Activated CD4-positive, CD25-positive, alpha-beta regulatory T cell (primary cell): ENCODE measurements around the gene TOPAZ1.

ENCODE experiments used
- DNase-seq, 4 experiments: peaks; one replicate each; lab custom pipeline; 2025; lab: John Stamatoyannopoulos, UW

Gene TOPAZ1

DNA sequence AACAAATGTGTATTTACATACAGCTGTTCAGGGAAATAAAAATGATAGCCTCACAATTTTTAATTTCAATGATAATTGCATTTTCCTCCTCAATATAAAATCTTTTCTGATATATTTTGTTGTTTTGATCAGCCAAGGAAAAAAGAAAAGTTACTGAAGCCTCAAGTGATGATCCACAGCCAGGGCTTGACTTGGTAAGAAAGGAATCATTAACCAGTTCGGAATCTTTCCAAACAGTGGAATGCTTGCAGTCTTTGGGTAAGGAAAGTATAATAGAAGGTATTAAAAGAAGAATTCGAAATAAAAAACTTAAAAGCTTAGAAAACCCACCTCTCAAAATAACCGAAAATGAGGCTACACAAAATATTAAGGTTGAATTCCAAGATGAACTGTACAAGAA lies 1.0 kb downstream of the TOPAZ1 start:
- no peak for DNase-seq

- no peak for DNase-seq
These were observed 6.5 kb downstream of the TOPAZ1 start for GRCh38 chr3:44248152-44248551.

GRCh38 chr3:44252332-44252959 lies 10.8 kb downstream of the TOPAZ1 start:
- no peak for DNase-seq

GRCh38 chr3:44259404-44259803 lies 17.7 kb downstream of the TOPAZ1 start:
- DNase-seq = no peak

- DNase-seq = no peak
These were observed 22.5 kb downstream of the TOPAZ1 start for GRCh38 chr3:44264146-44264545.

DNA sequence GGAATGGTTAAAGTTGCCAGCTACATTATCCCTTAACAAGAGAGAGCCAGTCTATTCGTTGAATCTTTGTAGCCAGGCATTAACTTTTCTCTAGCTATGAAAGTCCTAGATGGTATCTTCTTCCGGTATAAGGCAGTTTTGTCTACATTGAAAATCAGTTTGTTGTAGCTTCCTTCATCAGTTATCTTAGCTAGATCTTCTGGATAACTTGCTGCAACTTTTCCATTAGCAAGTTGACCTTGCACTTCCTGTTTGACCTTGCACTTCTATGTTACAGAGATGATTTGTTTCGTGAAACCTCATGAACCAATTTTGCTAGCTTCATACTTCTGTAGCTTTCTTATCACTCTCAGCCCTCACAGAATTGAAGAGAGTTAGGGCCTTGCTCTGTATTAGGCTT lies 24.1 kb downstream of the TOPAZ1 start:
- no peak for DNase-seq

- DNase-seq = no peak
These were observed 30.5 kb downstream of the TOPAZ1 start for GRCh38 chr3:44272191-44272590.

DNA sequence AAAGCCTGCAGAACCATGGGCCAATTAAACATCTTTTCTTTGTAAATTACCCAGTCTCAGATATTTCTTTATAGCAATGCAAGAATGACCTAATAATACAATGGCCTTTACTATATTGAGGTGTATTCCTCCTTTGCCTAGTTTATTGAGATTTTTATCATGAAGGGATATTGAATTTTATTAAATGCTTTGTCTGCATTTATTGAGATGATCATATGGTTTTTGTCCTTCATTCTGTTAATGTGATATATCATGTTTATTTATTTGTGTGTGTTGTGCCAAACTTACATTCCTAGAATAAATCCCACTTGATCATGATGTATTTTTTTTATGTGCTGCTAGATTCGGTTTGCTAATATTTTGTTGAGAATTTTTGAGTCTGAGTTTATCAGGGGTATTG lies 36.2 kb downstream of the TOPAZ1 start:
- DNase-seq = no peak

GRCh38 chr3:44280077-44280476 lies 38.4 kb downstream of the TOPAZ1 start:
- DNase-seq = no peak

DNA sequence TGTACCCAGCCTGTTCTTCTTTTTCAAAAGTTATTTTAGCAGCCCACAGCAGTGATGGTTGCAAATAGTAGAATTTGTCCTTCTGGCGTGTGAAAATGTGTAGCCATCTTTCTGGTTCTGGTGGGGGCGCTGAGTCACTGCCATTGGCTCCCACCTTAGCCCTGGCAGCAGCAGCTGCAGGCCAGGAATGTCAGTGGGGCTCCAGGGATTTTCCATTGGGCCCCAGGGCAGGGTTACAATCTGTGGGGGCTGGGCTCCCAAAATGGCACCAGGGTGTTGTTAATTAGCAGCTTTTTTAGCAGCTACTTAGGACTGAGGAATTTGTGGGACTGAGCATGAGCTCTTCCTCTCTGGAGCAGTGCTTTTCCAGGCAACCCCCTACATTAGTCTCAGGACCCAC lies 38.9 kb downstream of the TOPAZ1 start:
- no peak for DNase-seq

DNA sequence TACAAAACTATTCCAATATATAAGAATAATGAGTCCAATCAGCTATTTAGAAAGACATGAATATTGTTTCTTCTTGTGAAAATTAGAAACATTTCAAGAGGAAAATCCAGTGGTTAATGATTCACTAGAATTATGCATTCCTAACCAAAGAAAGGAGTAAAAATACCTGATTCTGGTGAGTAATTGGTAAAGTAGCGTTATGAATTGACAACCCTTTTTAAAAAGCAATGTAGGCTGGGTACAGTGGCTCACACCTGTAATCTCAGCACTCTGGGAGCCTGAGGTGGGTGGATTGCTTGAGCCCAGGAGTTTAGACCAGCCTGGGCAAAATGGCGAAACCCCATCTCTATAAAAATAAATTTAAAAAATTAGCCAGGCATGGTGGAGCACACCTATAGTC lies 43.3 kb downstream of the TOPAZ1 start:
- no peak for DNase-seq

DNA sequence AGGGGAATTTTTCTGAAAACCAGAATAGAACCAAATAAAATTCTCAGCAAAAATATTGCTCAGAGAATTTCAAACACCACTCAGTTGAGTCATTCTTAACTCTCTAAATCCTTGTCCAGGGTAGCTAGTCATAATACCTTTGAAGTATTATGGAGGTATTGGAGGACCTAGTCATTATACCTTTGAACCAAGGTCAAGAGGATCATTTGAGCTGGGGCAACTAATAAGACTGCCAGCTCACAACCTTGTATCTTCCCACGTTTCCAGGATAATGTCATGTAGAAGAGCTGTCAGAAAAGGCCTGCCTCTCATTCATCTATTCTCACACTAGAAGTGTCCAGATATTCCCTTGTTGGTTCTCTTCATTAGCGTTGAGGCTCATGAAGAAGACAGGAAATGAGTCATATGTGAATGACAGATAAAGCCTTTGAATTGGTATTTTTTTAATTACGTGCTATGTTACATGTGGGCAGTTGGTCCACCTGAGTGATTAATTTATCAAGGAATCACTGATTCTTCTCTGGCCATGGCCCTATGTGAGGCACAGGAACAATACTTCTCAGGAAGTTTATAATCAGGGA lies 48.3 kb downstream of the TOPAZ1 start:
- DNase-seq = no peak

DNA sequence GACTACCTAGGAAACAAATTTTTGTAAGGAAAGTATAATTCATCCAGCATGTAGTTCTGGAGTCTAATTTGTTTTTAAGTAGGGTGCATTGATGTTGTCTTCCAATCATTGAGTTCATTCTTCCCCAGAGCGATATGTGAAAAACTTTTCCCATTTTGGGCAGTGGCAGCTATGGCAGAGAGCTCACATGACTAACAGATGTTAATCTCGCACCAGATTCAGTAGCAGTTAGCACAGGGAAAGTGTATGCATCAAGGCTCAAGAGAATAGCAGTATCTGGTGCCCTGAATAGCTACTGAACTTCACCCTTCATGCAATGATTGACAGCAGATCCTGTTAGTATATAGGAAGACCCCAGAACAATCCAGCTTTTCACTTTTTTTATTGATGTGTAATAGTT lies 50.6 kb downstream of the TOPAZ1 start:
- no peak for DNase-seq

- DNase-seq = no peak
These were observed 51.3 kb downstream of the TOPAZ1 start for GRCh38 chr3:44292947-44293346.

GRCh38 chr3:44297255-44297654 lies 55.6 kb downstream of the TOPAZ1 start:
- no peak for DNase-seq

- DNase-seq = no peak
These were observed 60.1 kb downstream of the TOPAZ1 start for GRCh38 chr3:44301746-44302145.

GRCh38 chr3:44309500-44309899 lies 67.8 kb downstream of the TOPAZ1 start:
- no peak for DNase-seq

DNA sequence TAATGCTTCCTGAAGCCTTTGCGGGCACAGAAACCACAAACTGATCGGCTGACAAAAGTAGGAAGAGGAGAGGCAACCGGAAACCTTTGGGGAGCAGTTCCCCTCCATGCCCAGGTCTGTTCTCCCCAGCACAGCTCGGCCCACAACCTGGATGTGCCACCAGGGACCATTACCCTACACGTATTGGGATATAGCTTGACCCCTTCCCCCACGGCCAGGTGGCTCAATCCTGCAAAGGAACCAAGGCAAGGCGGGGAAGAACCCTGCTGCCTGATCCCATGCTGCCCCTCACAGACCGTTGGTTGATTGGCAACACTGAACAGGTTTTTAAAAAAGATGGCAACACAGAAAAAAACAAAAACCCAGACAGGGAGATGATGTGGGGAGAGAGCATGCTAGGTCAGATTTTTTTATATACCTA lies 77.2 kb downstream of the TOPAZ1 start:
- no peak for DNase-seq

- DNase-seq = no peak
These were observed 79.6 kb downstream of the TOPAZ1 start for GRCh38 chr3:44321335-44321734.

GRCh38 chr3:44323341-44323955 lies 81.8 kb downstream of the TOPAZ1 start:
- DNase-seq = peak in 3 of 4 experiments; percentile 3 to 14 (median 8)

GRCh38 chr3:44324584-44324983 lies 82.9 kb downstream of the TOPAZ1 start:
- DNase-seq = no peak

DNA sequence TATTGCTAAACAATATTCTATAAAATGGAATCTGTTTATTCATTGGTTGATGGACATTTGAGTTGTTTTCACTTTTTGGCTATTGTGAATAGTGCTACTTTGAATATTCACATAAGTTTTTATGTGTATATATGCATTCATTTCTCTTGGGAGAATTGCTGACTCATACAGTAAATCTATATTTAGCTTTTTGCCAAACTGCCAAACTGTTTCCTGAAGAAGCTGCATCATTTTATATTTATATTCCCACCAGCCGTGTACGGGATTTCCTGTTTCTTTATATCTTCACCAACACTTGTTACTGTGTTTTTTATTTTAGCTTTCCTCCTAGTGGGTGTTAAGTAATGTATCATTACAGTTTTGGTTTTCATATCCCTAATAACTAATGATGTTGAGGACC lies 84.3 kb downstream of the TOPAZ1 start:
- DNase-seq = no peak

GRCh38 chr3:44326515-44326914 lies 84.8 kb downstream of the TOPAZ1 start:
- no peak for DNase-seq

DNA sequence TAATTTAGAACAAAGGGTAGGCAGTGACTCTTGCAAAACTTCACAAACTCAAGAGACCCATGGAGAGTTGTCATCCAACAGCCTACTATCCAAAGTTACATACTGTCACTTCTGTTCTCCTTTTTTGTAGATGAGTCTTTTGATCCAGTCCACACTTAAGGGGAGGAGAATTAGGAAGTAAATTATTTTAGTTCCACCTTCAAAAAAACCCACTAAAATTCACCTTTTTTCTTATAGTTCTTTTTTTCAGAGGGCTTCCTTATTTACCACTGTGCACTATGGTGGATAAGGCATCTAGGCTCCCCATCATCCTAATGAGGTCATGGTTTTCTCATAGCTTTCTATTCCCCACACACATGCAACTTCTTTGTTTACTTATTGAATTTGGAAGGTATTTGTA lies 88.3 kb downstream of the TOPAZ1 start:
- no peak for DNase-seq
